ENCODE measurements around the gene AICDA. TPM values are rescaled to one million over a fixed set of nuclear protein-coding genes. Genes with fewer than 3 reads are reported as not detected.

AICDA gene
- total RNA-seq, 1 experiment from 2014 or later: not detected

DNA sequence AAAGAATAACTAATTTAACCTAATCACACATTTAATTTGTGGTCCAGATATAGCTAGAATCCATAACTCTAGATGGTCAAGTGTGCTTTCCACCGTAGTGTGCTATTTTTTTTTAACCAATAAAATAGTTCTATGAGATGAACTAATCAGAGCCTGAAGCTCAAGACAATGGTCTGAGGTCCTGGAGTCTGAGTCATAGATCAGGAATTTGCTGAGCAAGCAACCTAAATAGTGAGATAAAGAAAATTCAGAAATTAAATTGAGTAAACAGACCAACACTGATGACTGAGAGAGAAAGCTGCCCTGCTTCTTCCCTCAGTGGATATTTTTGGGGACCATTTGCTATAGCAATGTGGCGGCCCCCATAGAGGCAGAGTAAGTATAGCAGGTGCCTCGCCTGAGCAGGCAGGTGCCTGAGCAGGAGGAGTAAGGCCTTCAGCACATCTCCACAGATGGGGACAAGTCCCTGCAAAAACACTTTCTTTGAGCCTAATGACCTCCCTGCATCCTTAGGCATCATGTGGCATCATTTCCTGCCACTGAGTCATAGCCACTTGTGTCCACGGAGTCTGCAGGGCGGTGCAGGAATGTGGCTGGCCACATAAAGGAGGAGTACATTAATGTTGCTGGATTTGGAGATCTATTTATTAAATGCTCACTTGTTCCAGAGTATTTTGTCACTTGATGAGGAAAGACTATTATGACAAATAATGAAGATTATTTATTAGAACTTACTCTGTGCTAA, 58.0 kb downstream of the AICDA start:
- DNase-seq (ENCODE audit: low read depth, low spot score): no peak
- no peak overlapping the region for H3K4me2 ChIP-seq (ENCODE audit: low read length)
- no peaks in the 10 kb centered on the region for H3K36me3 ChIP-seq (ENCODE audit: control insufficient read depth in 1 of 2, insufficient read depth in 2 of 2, low read length in 2 of 2)
- CTCF ChIA-PET: interaction anchor here (1.5 kb wide), 1 partner anchor 10 kb away, joined by 12 read pairs; no protein-coding TSS in a partner anchor
- H3K27ac ChIP-seq (ENCODE audit: low read depth, low read length): no peak overlapping the region
- H3K4me1 ChIP-seq (ENCODE audit: control insufficient read depth in 1 of 2, insufficient read depth in 2 of 2, low read length in 2 of 2): peaks cover 0 to 7% of the 10 kb centered on the region in 2 experiments; a peak in 2 of 4 replicates
- H3K27me3 ChIP-seq (ENCODE audit: insufficient read depth, low read length): no peaks in the 10 kb centered on the region
- peak; percentile 14; the same call in 1 of the 2 replicates for ATAC-seq
- no peak overlapping the region for H3K4me3 ChIP-seq (replicated peaks in 1 of 2; ENCODE audit: low read depth in 1 of 2, low read length in 2 of 2)
- intact Hi-C loops (cut with micrococcal nuclease): no loop called here
- H3K9me2 ChIP-seq (ENCODE audit: insufficient read depth): no peaks in the 10 kb centered on the region
- POLR2A ChIA-PET: no interaction called here
- no peak overlapping the region for H2AFZ ChIP-seq (ENCODE audit: low read depth, low read length, poor library complexity, severe bottlenecking)
- RAD21 ChIA-PET (ENCODE audit: low non-redundant PET in 1 of 2, low total read pairs in 2 of 2, uncharacterized antibody in 2 of 2, unreplicated experiment in 2 of 2): no interaction called here
- H3K9ac ChIP-seq (ENCODE audit: low read length): no peak overlapping the region
- no peak for TF ChIP-seq TCF7L2 (IDR thresholded peaks at IDR 0.05; ENCODE audit: borderline replicate concordance, extremely low read depth, insufficient read depth, insufficient read length)
- TF ChIP-seq RAD21 (IDR thresholded peaks at IDR 0.05; ENCODE audit: low read depth): no peak
- no peak for TF ChIP-seq ELF1 (IDR thresholded peaks at IDR 0.05; ENCODE audit: borderline replicate concordance, low read depth)
- TF ChIP-seq CEBPB (IDR thresholded peaks at IDR 0.05; ENCODE audit: low read depth): no peak
- TF ChIP-seq EGR1 (IDR thresholded peaks at IDR 0.05; ENCODE audit: low read depth): no peak
- H3K79me2 ChIP-seq (ENCODE audit: insufficient read depth, low read length): no peaks in the 10 kb centered on the region
- no peaks in the 10 kb centered on the region for H4K20me1 ChIP-seq (ENCODE audit: insufficient read depth)
- BruUV-seq (replicated peaks): no TSS peak
- no peaks in the 10 kb centered on the region for H3K9me3 ChIP-seq (ENCODE audit: control insufficient read depth in 1 of 2, insufficient read depth in 1 of 2, low read depth in 1 of 2, low read length in 2 of 2)

DNA sequence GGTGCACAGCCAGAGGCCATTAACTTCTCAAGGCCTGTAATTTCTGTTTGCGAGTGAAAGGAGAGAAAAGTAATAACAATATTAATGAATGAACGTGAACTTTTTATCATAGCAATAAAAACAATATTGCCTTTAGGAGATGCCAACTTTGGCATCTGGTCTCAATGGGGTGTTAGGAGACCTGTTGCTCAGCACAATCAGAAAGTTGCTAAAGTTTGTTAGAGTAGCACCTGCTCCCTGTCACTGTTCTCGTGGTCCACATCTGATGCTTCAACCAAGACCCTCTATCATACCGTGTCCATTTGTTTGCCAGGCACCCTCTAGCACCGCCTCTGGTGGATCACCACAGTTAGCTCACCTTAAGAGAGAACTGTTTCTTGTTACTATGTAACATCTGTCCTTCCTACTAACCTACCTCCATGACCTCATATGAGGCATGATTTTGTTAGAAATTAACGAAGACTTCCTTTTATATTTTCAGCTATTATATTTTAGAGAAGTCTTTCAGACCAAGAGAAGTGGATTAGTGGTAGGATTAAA, 59.5 kb downstream of the AICDA start:
- peaks cover 0 to 7% of the 10 kb centered on the region in 2 experiments; a peak in 2 of 4 replicates for H3K4me1 ChIP-seq (ENCODE audit: control insufficient read depth in 1 of 2, insufficient read depth in 2 of 2, low read length in 2 of 2)
- no peak overlapping the region for H3K4me2 ChIP-seq (ENCODE audit: low read length)
- no peak overlapping the region for H2AFZ ChIP-seq (ENCODE audit: low read depth, low read length, poor library complexity, severe bottlenecking)
- no peaks in the 10 kb centered on the region for H3K27me3 ChIP-seq (ENCODE audit: insufficient read depth, low read length)
- H3K79me2 ChIP-seq (ENCODE audit: insufficient read depth, low read length): no peaks in the 10 kb centered on the region
- DNase-seq (ENCODE audit: low read depth, low spot score) (no peak), ATAC-seq (peak; percentile 69)
- intact Hi-C loops (cut with micrococcal nuclease): no loop called here
- H3K27ac ChIP-seq (ENCODE audit: low read depth, low read length): no peak overlapping the region
- no peaks in the 10 kb centered on the region for H4K20me1 ChIP-seq (ENCODE audit: insufficient read depth)
- RAD21 ChIA-PET (ENCODE audit: low non-redundant PET in 1 of 2, low total read pairs in 2 of 2, uncharacterized antibody in 2 of 2, unreplicated experiment in 2 of 2): no interaction called here
- no peak for TF ChIP-seq SIN3A (IDR thresholded peaks at IDR 0.05; ENCODE audit: low read depth)
- peak in 1 of 3 experiments; percentile 37; a peak in 3 of 6 replicates for TF ChIP-seq CTCF (IDR thresholded peaks at IDR 0.05 in 2 of 3, conservative IDR thresholded peaks at IDR 0.05 in 1 of 3; ENCODE audit: borderline replicate concordance in 1 of 3, insufficient read depth in 1 of 3, low read depth in 2 of 3, low read length in 2 of 3)
- H3K9me3 ChIP-seq (ENCODE audit: control insufficient read depth in 1 of 2, insufficient read depth in 1 of 2, low read depth in 1 of 2, low read length in 2 of 2): no peaks in the 10 kb centered on the region
- H3K9me2 ChIP-seq (ENCODE audit: insufficient read depth): no peaks in the 10 kb centered on the region
- no peak overlapping the region for H3K9ac ChIP-seq (ENCODE audit: low read length)
- CTCF ChIA-PET: interaction anchor here (1.0 to 2.0 kb wide), 2 partner anchors 9 to 496 kb away, joined by 3 to 20 read pairs; no protein-coding TSS in a partner anchor
- no peak overlapping the region for H3K4me3 ChIP-seq (replicated peaks in 1 of 2; ENCODE audit: low read depth in 1 of 2, low read length in 2 of 2)
- POLR2A ChIA-PET: no interaction called here
- no peaks in the 10 kb centered on the region for H3K36me3 ChIP-seq (ENCODE audit: control insufficient read depth in 1 of 2, insufficient read depth in 2 of 2, low read length in 2 of 2)
- BruUV-seq (replicated peaks): no TSS peak

Measured in HCT116 (cell line).